SK-N-SH (cell line): ENCODE results near the gene SHROOM2. TPM values are rescaled to one million over a fixed set of nuclear protein-coding genes. Genes with fewer than 3 reads are reported as not detected.

Experiments used
- CTCF ChIA-PET: fragments of 300-600, 350-600 bp; formaldehyde crosslinking; extraction: SDS; loops from one replicate; lab custom pipeline; 2021; lab: Yijun Ruan, JAX
- POLR2A ChIA-PET: fragments of 350-600 bp; sonication (Branson Sonifier 250); formaldehyde crosslinking; extraction: SDS; loops from one replicate; lab custom pipeline; 2020; ENCODE audit warnings: antibody characterized with exemption, inconsistent platforms; lab: Yijun Ruan, JAX
- DNase-seq: peaks from one replicate; pipeline ENCODE4 v3.0.0; 2012
- H2AFZ ChIP-seq: fragments of 200-600 bp; sonication (generic); 2 replicates; pipeline ENCODE4 v1.8.1; 2016; ENCODE audit warnings: antibody characterized with exemption, mild to moderate bottlenecking, low read depth
- H3F3A ChIP-seq: fragments of 200-600 bp; sonication (generic); replicated peaks from 2 replicates; pipeline ENCODE3; 2016; ENCODE audit warnings: antibody characterized with exemption, mild to moderate bottlenecking; ENCODE audit not compliant: insufficient read depth
- H3K27ac ChIP-seq, 2 experiments: fragments of 200-500 bp in 1 of 2; fragments of 200-600 bp in 1 of 2; sonication (Bioruptor generic) in 1 of 2; sonication (generic), shearing (Covaris generic) in 1 of 2; 2 replicates each; pipeline versions ENCODE4 v1.5.1 to v1.6.1; 2014 to 2016; ENCODE audit warnings: low read depth in 2 of 2, inconsistent platforms in 1 of 2, low read length in 1 of 2, mild to moderate bottlenecking in 1 of 2, mixed read lengths in 1 of 2
- H3K27me3 ChIP-seq: fragments of 200-600 bp; sonication (generic), shearing (Covaris generic); 2 replicates; pipeline ENCODE4 v1.6.1; 2016; ENCODE audit warnings: mixed run types; ENCODE audit not compliant: insufficient read depth
- H3K36me3 ChIP-seq, 2 experiments: fragments of 200-500 bp in 1 of 2; fragments of 200-600 bp in 1 of 2; sonication (Bioruptor generic) in 1 of 2; sonication (generic) in 1 of 2; replicated peaks in 1 of 2; 2 replicates each; pipeline versions ENCODE3 to v1.5.1; 2014 to 2016; ENCODE audit warnings: low read length in 1 of 2, mild to moderate bottlenecking in 1 of 2; ENCODE audit not compliant: insufficient read depth in 2 of 2, control insufficient read depth in 1 of 2
- H3K4me1 ChIP-seq, 2 experiments: fragments of 200-500 bp in 1 of 2; fragments of 200-600 bp in 1 of 2; sonication (Bioruptor generic) in 1 of 2; sonication (generic), shearing (Covaris generic) in 1 of 2; 2 replicates each; pipeline versions ENCODE4 v1.5.1 to v1.6.1; 2014 to 2016; ENCODE audit warnings: low read depth in 1 of 2, low read length in 1 of 2, mixed run types in 1 of 2; ENCODE audit not compliant: insufficient read depth in 2 of 2, control insufficient read depth in 1 of 2
- H3K4me2 ChIP-seq: fragments of 200-600 bp; sonication (generic), shearing (Covaris generic); 2 replicates; pipeline ENCODE4 v1.6.1; 2017; ENCODE audit warnings: mixed run types
- H3K4me3 ChIP-seq, 2 experiments: fragments of 200-500 bp in 1 of 2; fragments of 200-600 bp in 1 of 2; sonication (Bioruptor generic) in 1 of 2; sonication (generic), shearing (Covaris generic) in 1 of 2; 2 replicates each; pipeline versions ENCODE4 v1.5.1 to v1.8.1; 2014 to 2016; ENCODE audit warnings: low read depth in 2 of 2, inconsistent platforms in 1 of 2, low read length in 1 of 2, mild to moderate bottlenecking in 1 of 2, mixed read lengths in 1 of 2, moderate library complexity in 1 of 2
- H3K79me2 ChIP-seq: fragments of 200-600 bp; sonication (generic); 2 replicates; pipeline ENCODE4 v1.8.1; 2017; ENCODE audit warnings: mild to moderate bottlenecking; ENCODE audit not compliant: insufficient read depth
- H3K9ac ChIP-seq: fragments of 200-600 bp; sonication (generic); 2 replicates; pipeline ENCODE4 v1.6.1; 2017; ENCODE audit warnings: mixed run types
- H3K9me2 ChIP-seq: fragments of 200-600 bp; sonication (generic); 2 replicates; pipeline ENCODE4 v1.6.1; 2017; ENCODE audit warnings: mixed run types
- H3K9me3 ChIP-seq: fragments of 200-600 bp; sonication (generic); 2 replicates; pipeline ENCODE4 v1.6.1; 2017; ENCODE audit warnings: mixed run types, mild to moderate bottlenecking, moderate library complexity
- H4K20me1 ChIP-seq: fragments of 200-600 bp; sonication (generic); 2 replicates; pipeline ENCODE4 v1.6.1; 2017; ENCODE audit warnings: mild to moderate bottlenecking, mixed run types; ENCODE audit not compliant: insufficient read depth
- CTCF ChIP-seq: fragments of 200-600 bp; sonication (generic); IDR thresholded peaks from 2 replicates; pipeline ENCODE4 v1.6.1; 2017; ENCODE audit warnings: antibody characterized with exemption, mild to moderate bottlenecking, moderate library complexity
- ELF1 ChIP-seq: IDR thresholded peaks from 2 replicates; pipeline ENCODE4 v1.4.0; 2012
- FOXM1 ChIP-seq: IDR thresholded peaks from 2 replicates; pipeline ENCODE4 v1.4.0; 2012; ENCODE audit warnings: low read depth, mild to moderate bottlenecking
- GABPA ChIP-seq: IDR thresholded peaks from 2 replicates; pipeline ENCODE4 v1.4.0; 2012; ENCODE audit warnings: low read depth, mild to moderate bottlenecking
- JUND ChIP-seq: IDR thresholded peaks from 2 replicates; pipeline ENCODE4 v1.4.0; 2012
- MAX ChIP-seq: IDR thresholded peaks from 2 replicates; pipeline ENCODE4 v1.4.0; 2012; ENCODE audit warnings: low read depth
- MEF2A ChIP-seq: IDR thresholded peaks from 2 replicates; pipeline ENCODE4 v1.4.0; 2012; ENCODE audit warnings: low read depth, borderline replicate concordance
- MXI1 ChIP-seq: IDR thresholded peaks from 2 replicates; pipeline ENCODE4 v1.6.1; 2012; ENCODE audit warnings: mild to moderate bottlenecking, low read depth, low read length, improper control_type of control experiment
- PBX3 ChIP-seq: IDR thresholded peaks from 2 replicates; pipeline ENCODE4; 2012
- RAD21 ChIP-seq: IDR thresholded peaks from 2 replicates; pipeline ENCODE4 v1.6.1; 2012; ENCODE audit warnings: mild to moderate bottlenecking, low read length
- RFX5 ChIP-seq: IDR thresholded peaks from 2 replicates; pipeline ENCODE4 v1.6.1; 2012; ENCODE audit warnings: mild to moderate bottlenecking, improper control_type of control experiment, low read length
- RXRA ChIP-seq: IDR thresholded peaks from 2 replicates; pipeline ENCODE4 v1.4.0; 2012; ENCODE audit warnings: low read depth, mild to moderate bottlenecking, borderline replicate concordance
- TAF1 ChIP-seq: IDR thresholded peaks from 2 replicates; pipeline ENCODE4 v1.6.1; 2012; ENCODE audit warnings: low read depth, mild to moderate bottlenecking, low read length, moderate library complexity, borderline replicate concordance
- TEAD4 ChIP-seq: IDR thresholded peaks from 2 replicates; pipeline ENCODE4 v1.4.0; 2012; ENCODE audit warnings: mild to moderate bottlenecking, borderline replicate concordance; ENCODE audit not compliant: insufficient read depth
- ZBTB33 ChIP-seq: IDR thresholded peaks from 2 replicates; pipeline ENCODE4 v1.4.0; 2012; ENCODE audit warnings: low read depth, borderline replicate concordance
- WGBS: methylation state at CpG from one replicate; pipeline ENCODE4 v1.1.6; 2017; ENCODE audit warnings: low lambda C conversion rate; 5-methylcytosine and 5-hydroxymethylcytosine counted together
- polyA plus RNA-seq, 3 experiments: library from polyadenylated mRNA; depleted of rRNA; stranded (reverse); fragments of >200 nt; gene quantifications; 2 replicates each; pipeline ENCODE4 v1.2.3, GENCODE V29; 2012

The SHROOM2 gene
- polyA plus RNA-seq, 1 of the 3 experiments (the other 2 are of a cell fraction): not detected

GRCh38 chrX:9921407-9921806, 135.2 kb downstream of the SHROOM2 start:
- POLR2A ChIA-PET: no interaction called here
- 33% methylated on average over 5 of the region's 5 CpGs for WGBS
- CTCF ChIA-PET: no interaction called here

More at GRCh38 chrX:9921407-9921806, 135.2 kb downstream of the SHROOM2 start:
- H3K9ac ChIP-seq: no peak overlapping the region
- no peak overlapping the region for H3K27ac ChIP-seq
- TF ChIP-seq GABPA (no peak), ELF1 (no peak), PBX3 (no peak), RXRA (no peak), ZBTB33 (no peak), TAF1 (no peak), MXI1 (no peak), FOXM1 (no peak), MEF2A (no peak), TEAD4 (no peak), RFX5 (no peak), RAD21 (no peak), CTCF (no peak), JUND (no peak), MAX (no peak)
- no peak overlapping the region for H3K4me3 ChIP-seq
- H3F3A ChIP-seq: no peaks in the 10 kb centered on the region
- H3K27me3 ChIP-seq: no peaks in the 10 kb centered on the region
- H3K9me3 ChIP-seq: no peaks in the 10 kb centered on the region
- H2AFZ ChIP-seq: no peak overlapping the region
- no peaks in the 10 kb centered on the region for H3K4me1 ChIP-seq
- no peaks in the 10 kb centered on the region for H3K36me3 ChIP-seq
- no peaks in the 10 kb centered on the region for H4K20me1 ChIP-seq
- no peak overlapping the region for H3K4me2 ChIP-seq
- no peaks in the 10 kb centered on the region for H3K9me2 ChIP-seq
- no peaks in the 10 kb centered on the region for H3K79me2 ChIP-seq
- DNase-seq: no peak
